Lower leg skin (tissue), 4 donors: ENCODE data around the gene NTM. TPM values are rescaled to one million over a fixed set of nuclear protein-coding genes. Genes with fewer than 3 reads are reported as not detected.

ENCODE experiments used
- DNase-seq, 2 donors: peaks; one replicate each; pipeline ENCODE4 v3.0.0-alpha.2; 2019; ENCODE audit warnings: low spot score in 2 of 2
- H3K4me3 ChIP-seq: fragments of 200-600 bp; sonication (generic); 2 replicates; pipeline ENCODE4 v1.5.1; 2017; ENCODE audit warnings: mild to moderate bottlenecking, low read depth; ENCODE audit not compliant: poor library complexity, severe bottlenecking
- POLR2A ChIP-seq, 2 donors: fragments of 450-650 bp; IDR thresholded peaks; one replicate each; pipeline ENCODE4 v1.6.1; 2016 to 2017; ENCODE audit warnings: antibody characterized with exemption in 2 of 2, mild to moderate bottlenecking in 1 of 2, moderate library complexity in 1 of 2
- WGBS, 2 donors: methylation state at CpG; one replicate each; pipeline ENCODE4 v1.1.5; 2018; 5-methylcytosine and 5-hydroxymethylcytosine counted together
- intact Hi-C: fragments of 100-400 bp; cut with DNase I; formaldehyde crosslinking; loops from one replicate; pipeline ENCODE4 v1.15.0; 2023; ENCODE audit warnings: low total_unique reads
- total RNA-seq, 4 donors: library from RNA; depleted of rRNA; stranded (reverse); fragments of >200 nt; gene quantifications; one replicate each; pipeline ENCODE4 v1.1.0, GENCODE V29; 2016
- TF ChIP-seq, protein P1 (sequence below), 3 donors: fragments of 450-650 bp; IDR thresholded peaks; one replicate each; pipeline ENCODE4 v1.5.1; 2016; ENCODE audit warnings: antibody characterized with exemption in 3 of 3, mild to moderate bottlenecking in 3 of 3, moderate library complexity in 2 of 3

NTM gene
- total RNA-seq, 4 donors from 2014 or later: 2.8 to 5.7 (median 4.9) TPM

- WGBS, 2 donors: 86 to 88% methylated on average over 8 of the region's 8 CpGs
Observed at GRCh38 chr11:131893103-131893890, 522.9 kb downstream of the NTM start.

DNA sequence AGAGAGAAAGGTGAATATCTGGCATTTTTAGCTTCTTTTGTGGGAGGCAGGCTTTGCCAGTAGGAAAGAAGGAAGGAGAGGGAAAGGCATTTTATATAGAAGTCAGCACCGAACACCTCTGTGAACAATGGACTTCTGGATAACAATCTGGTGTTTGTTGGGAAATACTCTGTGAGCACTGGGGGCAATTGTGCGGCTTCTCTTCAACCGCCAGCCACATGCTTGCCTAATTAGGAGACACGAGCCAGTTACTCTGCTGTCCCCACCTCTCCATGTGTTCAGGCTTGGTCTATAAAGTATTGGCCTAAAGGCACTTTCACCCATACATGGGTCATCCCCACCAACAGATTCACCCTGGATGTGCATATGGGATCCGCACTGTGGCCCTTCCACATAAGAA, 523.6 kb downstream of the NTM start:
- WGBS, 2 donors: 85 to 87% methylated on average over 5 of the region's 5 CpGs
- H3K4me3 ChIP-seq: no peak overlapping the region
- no peak for DNase-seq
- TF ChIP-seq POLR2A (IDR thresholded peaks at IDR 0.05): no peak
- TF ChIP-seq, protein P1, sequence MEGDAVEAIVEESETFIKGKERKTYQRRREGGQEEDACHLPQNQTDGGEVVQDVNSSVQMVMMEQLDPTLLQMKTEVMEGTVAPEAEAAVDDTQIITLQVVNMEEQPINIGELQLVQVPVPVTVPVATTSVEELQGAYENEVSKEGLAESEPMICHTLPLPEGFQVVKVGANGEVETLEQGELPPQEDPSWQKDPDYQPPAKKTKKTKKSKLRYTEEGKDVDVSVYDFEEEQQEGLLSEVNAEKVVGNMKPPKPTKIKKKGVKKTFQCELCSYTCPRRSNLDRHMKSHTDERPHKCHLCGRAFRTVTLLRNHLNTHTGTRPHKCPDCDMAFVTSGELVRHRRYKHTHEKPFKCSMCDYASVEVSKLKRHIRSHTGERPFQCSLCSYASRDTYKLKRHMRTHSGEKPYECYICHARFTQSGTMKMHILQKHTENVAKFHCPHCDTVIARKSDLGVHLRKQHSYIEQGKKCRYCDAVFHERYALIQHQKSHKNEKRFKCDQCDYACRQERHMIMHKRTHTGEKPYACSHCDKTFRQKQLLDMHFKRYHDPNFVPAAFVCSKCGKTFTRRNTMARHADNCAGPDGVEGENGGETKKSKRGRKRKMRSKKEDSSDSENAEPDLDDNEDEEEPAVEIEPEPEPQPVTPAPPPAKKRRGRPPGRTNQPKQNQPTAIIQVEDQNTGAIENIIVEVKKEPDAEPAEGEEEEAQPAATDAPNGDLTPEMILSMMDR (IDR thresholded peaks at IDR 0.05): no peak
- intact Hi-C loops: no loop called here

More at GRCh38 chr11:131893103-131893890, 522.9 kb downstream of the NTM start:
- no peak for DNase-seq
- intact Hi-C loops: no loop called here
- no peak overlapping the region for H3K4me3 ChIP-seq
- TF ChIP-seq POLR2A (IDR thresholded peaks at IDR 0.05): no peak
- TF ChIP-seq, protein P1 (IDR thresholded peaks at IDR 0.05): no peak

DNA sequence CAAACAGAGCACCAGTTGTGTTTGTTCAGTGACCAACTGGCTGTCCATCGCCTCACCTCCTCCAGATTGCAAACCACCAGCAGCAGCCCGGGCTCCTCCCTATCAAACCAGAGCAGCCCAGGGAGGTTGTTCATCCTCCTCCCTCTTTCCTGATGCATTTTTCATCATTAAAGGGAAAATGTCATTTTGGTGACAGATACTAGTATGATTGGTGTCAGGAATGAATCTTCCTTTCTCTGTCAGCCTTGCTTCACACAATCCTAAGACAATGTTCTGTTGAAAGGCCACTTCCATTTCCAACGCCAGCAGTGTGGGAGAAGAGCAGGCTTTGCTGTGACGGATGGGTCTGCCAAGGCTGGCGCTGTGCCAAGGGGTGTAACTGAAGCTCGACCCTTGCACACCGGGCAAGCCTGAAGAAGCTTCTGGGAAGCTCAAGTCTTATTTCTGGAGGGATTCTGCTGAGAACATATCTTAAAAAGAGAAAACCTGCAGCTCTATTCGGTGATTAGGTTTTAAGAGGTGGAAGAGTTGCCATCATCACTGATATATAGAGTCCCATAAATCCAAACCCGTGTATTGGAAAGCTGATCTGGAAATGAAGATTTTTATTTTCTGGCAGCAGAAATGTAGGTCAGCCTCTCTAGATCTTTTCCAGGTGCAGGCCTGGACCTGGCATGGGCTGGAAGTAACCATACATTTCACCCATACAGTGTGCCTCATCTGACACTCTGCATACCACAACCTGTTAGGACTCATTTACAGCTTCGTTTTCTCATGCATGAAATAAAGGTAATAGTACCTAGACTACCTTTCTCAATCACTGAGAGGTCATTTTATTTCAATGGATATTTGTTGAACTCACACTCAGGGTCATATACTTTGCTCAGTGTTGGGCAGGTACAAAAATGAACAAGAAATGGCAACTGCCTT, 524.5 kb downstream of the NTM start:
- intact Hi-C loops: no loop called here
- 41 to 47% methylated on average over 10 of the region's 10 CpGs for WGBS, 2 donors
- H3K4me3 ChIP-seq: no peak overlapping the region
- DNase-seq: no peak
- no peak for TF ChIP-seq POLR2A (IDR thresholded peaks at IDR 0.05)
- TF ChIP-seq, protein P1 (IDR thresholded peaks at IDR 0.05): no peak

DNA sequence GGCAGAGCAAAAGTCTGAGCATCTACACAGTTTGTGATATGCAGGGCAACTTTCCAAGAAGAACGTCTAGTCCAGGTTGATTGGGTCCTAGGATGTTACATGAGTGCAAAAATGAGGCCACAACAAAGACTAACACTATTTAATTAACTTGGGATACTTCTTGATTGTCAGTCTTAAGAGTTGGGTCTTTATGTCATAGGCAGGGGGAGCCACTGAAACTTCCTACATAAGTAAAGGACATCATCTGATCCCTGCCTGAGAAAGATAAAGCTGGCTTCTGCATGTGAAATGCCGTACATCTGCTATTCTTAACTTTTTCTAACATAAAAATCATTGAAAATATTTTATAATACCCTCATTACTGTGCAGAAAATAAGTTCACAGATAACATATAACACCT, 525.5 kb downstream of the NTM start:
- intact Hi-C loops: no loop called here
- TF ChIP-seq, protein P1 (IDR thresholded peaks at IDR 0.05): no peak
- no peak for TF ChIP-seq POLR2A (IDR thresholded peaks at IDR 0.05)
- H3K4me3 ChIP-seq: no peak overlapping the region
- no peak for DNase-seq
- WGBS, 2 donors: 39 to 53% methylated on average over 2 of the region's 2 CpGs

- no peak for DNase-seq
- TF ChIP-seq, protein P1 (IDR thresholded peaks at IDR 0.05): no peak
- no peak for TF ChIP-seq POLR2A (IDR thresholded peaks at IDR 0.05)
- intact Hi-C loops: no loop called here
- H3K4me3 ChIP-seq: no peak overlapping the region
- 93 to 94% methylated on average over 8 of the region's 8 CpGs for WGBS, 2 donors
Observed at GRCh38 chr11:131896978-131897615, 526.7 kb downstream of the NTM start.
